Measurements from ENCODE around the gene ADGRB3. TPM values are rescaled to one million over a fixed set of nuclear protein-coding genes. Genes with fewer than 3 reads are reported as not detected.

ADGRB3 gene
- total RNA-seq, 1 experiment from 2014 or later: 7.7 TPM

DNA sequence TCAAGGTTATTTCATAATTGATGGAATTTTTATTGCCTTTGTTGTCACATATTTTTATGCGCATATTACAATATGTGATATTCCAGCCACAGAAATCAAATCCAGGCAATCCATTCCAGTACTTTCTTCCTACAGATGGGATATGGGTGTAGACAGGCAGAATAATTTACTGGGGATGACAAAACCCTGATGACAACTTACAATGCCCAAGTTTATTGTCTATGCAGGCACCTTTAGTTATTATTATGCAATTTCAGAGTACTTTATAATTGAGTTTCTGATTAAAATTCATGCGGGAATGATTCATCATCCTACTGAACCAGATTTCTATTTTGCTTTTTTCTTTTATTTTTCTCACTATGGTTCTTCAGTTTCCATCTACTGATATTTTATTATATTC is 803.0 kb downstream of the ADGRB3 start:
- ChIA-PET CTCF (no interaction called here), POLR2A (ENCODE audit: low non-redundant PET) (no interaction called here)
- Histone ChIP-seq H3K9me3 (ENCODE audit: low read depth, low read length, poor library complexity, severe bottlenecking) (no peaks in the 10 kb centered on the region), H3K27me3 (replicated peaks; ENCODE audit: insufficient read depth, low read depth, low read length, poor library complexity) (no peaks in the 10 kb centered on the region), H3K4me3 (ENCODE audit: low read depth, low read length, poor library complexity, severe bottlenecking) (no peak overlapping the region), H3K4me1 (ENCODE audit: insufficient read depth, low read length, poor library complexity, severe bottlenecking) (peaks cover 26% of the 10 kb centered on the region), H3K36me3 (ENCODE audit: insufficient read depth, low read length, poor library complexity, severe bottlenecking) (no peaks in the 10 kb centered on the region), H3K27ac (ENCODE audit: low read depth, low read length, poor library complexity, severe bottlenecking) (no peak overlapping the region)
- no peak for TF ChIP-seq EZH2 (IDR thresholded peaks at IDR 0.05; ENCODE audit: borderline replicate concordance, low read depth, low read length, poor library complexity, severe bottlenecking)
- TF ChIP-seq, protein P1, sequence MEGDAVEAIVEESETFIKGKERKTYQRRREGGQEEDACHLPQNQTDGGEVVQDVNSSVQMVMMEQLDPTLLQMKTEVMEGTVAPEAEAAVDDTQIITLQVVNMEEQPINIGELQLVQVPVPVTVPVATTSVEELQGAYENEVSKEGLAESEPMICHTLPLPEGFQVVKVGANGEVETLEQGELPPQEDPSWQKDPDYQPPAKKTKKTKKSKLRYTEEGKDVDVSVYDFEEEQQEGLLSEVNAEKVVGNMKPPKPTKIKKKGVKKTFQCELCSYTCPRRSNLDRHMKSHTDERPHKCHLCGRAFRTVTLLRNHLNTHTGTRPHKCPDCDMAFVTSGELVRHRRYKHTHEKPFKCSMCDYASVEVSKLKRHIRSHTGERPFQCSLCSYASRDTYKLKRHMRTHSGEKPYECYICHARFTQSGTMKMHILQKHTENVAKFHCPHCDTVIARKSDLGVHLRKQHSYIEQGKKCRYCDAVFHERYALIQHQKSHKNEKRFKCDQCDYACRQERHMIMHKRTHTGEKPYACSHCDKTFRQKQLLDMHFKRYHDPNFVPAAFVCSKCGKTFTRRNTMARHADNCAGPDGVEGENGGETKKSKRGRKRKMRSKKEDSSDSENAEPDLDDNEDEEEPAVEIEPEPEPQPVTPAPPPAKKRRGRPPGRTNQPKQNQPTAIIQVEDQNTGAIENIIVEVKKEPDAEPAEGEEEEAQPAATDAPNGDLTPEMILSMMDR (conservative IDR thresholded peaks at IDR 0.05; ENCODE audit: low read depth, low read length): no peak
- DNase-seq (ENCODE audit: low spot score): no peak
- intact Hi-C loops (cut with micrococcal nuclease; ENCODE audit: unreplicated experiment): no loop called here
- no TSS peak for BruUV-seq (replicated peaks)

Measured in A673 (cell line).